Retinal pigment epithelial cell (primary cell): ENCODE measurements around the gene RAMP3.

Experiments
- DNase-seq: peaks from one replicate; pipeline ENCODE4 v3.0.0-alpha.2; 2010; ENCODE audit warnings: low read depth
- H3K4me3 ChIP-seq: 2 replicates; pipeline ENCODE4 v1.5.1; 2011; ENCODE audit warnings: mild to moderate bottlenecking, low read length, control low read depth, moderate library complexity
- CTCF ChIP-seq: conservative IDR thresholded peaks from 2 replicates; pipeline ENCODE4 v1.5.1; 2011; ENCODE audit warnings: low read depth, low read length, control low read depth, inconsistent platforms

RAMP3 gene

GRCh38 chr7:45143616-45144015, 14.0 kb upstream of the RAMP3 start:
- no peak for TF ChIP-seq CTCF

DNA sequence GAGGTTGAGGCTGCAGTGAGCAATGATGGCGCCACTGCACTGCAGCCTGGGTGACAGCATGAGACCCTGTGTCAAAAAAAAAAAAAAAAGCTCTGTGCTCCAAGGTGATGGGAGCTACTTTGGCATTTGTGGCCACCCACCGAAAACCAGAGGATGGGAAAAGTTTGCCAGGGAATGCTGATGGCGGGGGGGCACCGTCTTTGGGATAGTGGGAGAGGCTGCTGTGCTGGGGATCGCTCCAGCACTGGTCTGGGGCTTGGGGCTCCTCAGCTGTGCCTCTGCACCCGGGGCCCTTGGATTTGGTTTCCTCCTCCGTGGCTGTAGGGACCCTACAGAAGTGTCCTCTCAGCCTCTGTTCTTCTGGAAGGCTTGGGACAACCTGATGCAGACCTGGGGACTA, 11.7 kb upstream of the RAMP3 start:
- no peak for DNase-seq
- TF ChIP-seq CTCF: no peak
- H3K4me3 ChIP-seq: no peak overlapping the region

More at GRCh38 chr7:45143616-45144015, 14.0 kb upstream of the RAMP3 start:
- no peak for DNase-seq
- no peak overlapping the region for H3K4me3 ChIP-seq

- no peak for TF ChIP-seq CTCF
- H3K4me3 ChIP-seq: no peak overlapping the region
- no peak for DNase-seq
Measured at GRCh38 chr7:45146531-45147379, 10.8 kb upstream of the RAMP3 start.

DNA sequence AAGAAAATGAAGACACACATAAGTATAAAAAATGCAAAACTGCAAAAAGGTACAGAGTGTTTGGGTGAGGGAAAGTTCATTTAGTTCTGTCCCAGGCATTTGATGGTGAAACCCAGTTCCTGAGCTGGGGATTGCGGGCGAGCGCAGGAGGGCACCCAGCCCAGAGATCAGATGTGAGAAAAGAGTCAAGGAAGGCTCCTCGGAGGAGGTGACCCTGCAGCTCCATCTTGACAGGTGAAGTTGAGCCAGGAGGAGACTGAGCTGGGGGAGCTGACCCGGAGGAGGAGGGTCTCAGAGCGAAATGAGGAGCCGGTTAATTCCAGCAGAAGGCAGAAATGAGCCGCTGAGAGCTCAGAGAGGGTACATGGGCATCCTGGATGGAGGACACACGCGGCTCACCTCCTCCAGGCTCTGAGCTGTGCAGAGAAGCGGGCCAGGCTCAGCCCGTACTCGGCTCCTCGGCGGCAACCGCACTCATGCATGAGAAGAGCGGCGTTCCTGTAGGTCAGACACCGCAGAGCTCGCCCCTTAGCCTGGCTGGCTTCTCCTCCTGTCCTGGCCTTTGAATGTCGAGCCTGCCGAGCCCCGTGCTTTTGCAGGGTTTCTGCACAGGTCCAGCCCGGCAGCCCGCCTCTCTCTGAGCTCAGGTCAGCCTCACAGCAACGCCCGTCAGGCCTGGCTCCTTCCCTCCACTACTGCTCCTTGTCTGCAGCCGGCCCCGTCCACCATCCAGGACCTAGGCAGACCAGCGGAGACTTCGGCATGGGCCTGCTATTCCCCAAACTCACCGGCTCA, 9.5 kb upstream of the RAMP3 start:
- no peak for DNase-seq
- no peak for TF ChIP-seq CTCF
- H3K4me3 ChIP-seq: no peak overlapping the region

GRCh38 chr7:45148653-45148973, 9.0 kb upstream of the RAMP3 start:
- no peak for DNase-seq

GRCh38 chr7:45149606-45150005, 8.0 kb upstream of the RAMP3 start:
- H3K4me3 ChIP-seq: no peak overlapping the region
- no peak for DNase-seq
- TF ChIP-seq CTCF: no peak

More at GRCh38 chr7:45148653-45148973, 9.0 kb upstream of the RAMP3 start:
- TF ChIP-seq CTCF: no peak
- no peak overlapping the region for H3K4me3 ChIP-seq
